Measurements from ENCODE around the gene TEAD1. TPM values are rescaled to one million over a fixed set of nuclear protein-coding genes. Genes with fewer than 3 reads are reported as not detected.

The TEAD1 gene
- total RNA-seq, 2 experiments from 2014 or later, result 0.11 TPM; not detected in 1

DNA sequence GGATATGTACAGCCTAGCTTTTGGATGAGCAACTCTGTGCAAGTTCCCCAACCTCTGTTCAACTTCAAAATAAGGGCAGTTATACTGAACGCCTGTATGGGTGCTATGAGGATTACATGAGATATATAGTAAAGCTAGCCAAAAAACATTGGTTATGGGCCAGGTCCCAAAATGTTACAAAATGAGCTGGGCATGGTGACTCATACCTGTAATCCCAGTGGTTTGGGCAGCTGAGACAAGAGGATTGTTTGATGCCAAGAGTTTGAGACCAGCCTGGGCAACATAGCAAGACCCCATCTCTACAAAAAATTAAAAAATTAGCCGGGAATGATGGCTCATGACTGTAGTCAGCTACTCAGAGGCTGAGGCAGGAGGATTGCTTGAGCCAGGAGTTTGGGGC lies 118.4 kb downstream of the TEAD1 start:
- H3K4me3 Mint-ChIP-seq, result no peak overlapping the region
- no peak for ATAC-seq (ENCODE audit: poor library complexity)
- POLR2A ChIA-PET, result no interaction called here

DNA sequence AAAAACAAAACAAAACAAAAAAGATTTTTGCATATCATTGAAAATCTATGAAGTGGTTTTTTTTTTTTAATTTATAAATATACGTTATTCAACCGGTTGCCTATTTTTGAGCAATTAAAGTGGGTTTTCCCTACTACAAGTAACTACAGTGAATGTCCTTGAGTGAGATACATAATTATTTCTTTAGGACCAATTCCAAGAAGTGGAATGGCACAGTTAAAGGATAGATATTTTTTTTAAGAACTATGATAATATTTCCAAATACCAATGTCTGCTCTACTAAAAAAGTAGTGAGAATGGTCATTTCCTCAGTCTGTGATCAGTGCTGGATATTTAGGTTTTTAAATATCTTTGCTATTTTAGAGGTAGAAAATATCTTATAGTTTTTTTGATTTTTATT lies 118.8 kb downstream of the TEAD1 start:
- Mint-ChIP-seq H3K4me1 (ENCODE audit: low read depth) (no peaks in the 10 kb centered on the region), H3K27ac (no peak overlapping the region), H3K36me3 (ENCODE audit: low read depth) (no peaks in the 10 kb centered on the region), H3K9me3 (no peaks in the 10 kb centered on the region), H3K27me3 (peaks cover 17% of the 10 kb centered on the region), H3K4me3 (no peak overlapping the region)
- DNase-seq (no peak), ATAC-seq (ENCODE audit: poor library complexity) (no peak)
- Histone ChIP-seq H3K4me3 (ENCODE audit: low read length) (no peak overlapping the region), H3K36me3 (ENCODE audit: insufficient read depth, low read length) (no peaks in the 10 kb centered on the region), H3K9me3 (ENCODE audit: control insufficient read depth in 1 of 2, insufficient read depth in 1 of 2, low read length in 2 of 2) (no peaks in the 10 kb centered on the region), H3K4me1 (ENCODE audit: insufficient read depth, low read length) (no peaks in the 10 kb centered on the region), H3K27ac (ENCODE audit: low read depth in 1 of 2, low read length in 2 of 2) (no peak overlapping the region), H3K27me3 (ENCODE audit: control insufficient read depth in 1 of 2, insufficient read depth in 2 of 2, low read length in 2 of 2) (peaks cover 0 to 2% of the 10 kb centered on the region in 2 experiments)
- ChIA-PET POLR2A (no interaction called here), CTCF (no interaction called here)
- TF ChIP-seq, protein P1, sequence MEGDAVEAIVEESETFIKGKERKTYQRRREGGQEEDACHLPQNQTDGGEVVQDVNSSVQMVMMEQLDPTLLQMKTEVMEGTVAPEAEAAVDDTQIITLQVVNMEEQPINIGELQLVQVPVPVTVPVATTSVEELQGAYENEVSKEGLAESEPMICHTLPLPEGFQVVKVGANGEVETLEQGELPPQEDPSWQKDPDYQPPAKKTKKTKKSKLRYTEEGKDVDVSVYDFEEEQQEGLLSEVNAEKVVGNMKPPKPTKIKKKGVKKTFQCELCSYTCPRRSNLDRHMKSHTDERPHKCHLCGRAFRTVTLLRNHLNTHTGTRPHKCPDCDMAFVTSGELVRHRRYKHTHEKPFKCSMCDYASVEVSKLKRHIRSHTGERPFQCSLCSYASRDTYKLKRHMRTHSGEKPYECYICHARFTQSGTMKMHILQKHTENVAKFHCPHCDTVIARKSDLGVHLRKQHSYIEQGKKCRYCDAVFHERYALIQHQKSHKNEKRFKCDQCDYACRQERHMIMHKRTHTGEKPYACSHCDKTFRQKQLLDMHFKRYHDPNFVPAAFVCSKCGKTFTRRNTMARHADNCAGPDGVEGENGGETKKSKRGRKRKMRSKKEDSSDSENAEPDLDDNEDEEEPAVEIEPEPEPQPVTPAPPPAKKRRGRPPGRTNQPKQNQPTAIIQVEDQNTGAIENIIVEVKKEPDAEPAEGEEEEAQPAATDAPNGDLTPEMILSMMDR (IDR thresholded peaks at IDR 0.05), result no peak
- intact Hi-C loops (cut with DNase I, micrococcal nuclease), result no loop called here

More for the DNA sequence above, 118.4 kb downstream of the TEAD1 start:
- intact Hi-C loops (cut with DNase I, micrococcal nuclease), result no loop called here
- no peak for DNase-seq
- CTCF ChIA-PET, result no interaction called here
- H3K9me3 ChIP-seq (ENCODE audit: control insufficient read depth in 1 of 2, insufficient read depth in 1 of 2, low read length in 2 of 2), result no peaks in the 10 kb centered on the region
- H3K4me1 Mint-ChIP-seq (ENCODE audit: low read depth), result no peaks in the 10 kb centered on the region
- H3K27ac ChIP-seq (ENCODE audit: low read depth in 1 of 2, low read length in 2 of 2), result no peak overlapping the region
- peaks cover 0 to 2% of the 10 kb centered on the region in 2 experiments for H3K27me3 ChIP-seq (ENCODE audit: control insufficient read depth in 1 of 2, insufficient read depth in 2 of 2, low read length in 2 of 2)
- H3K36me3 Mint-ChIP-seq (ENCODE audit: low read depth), result no peaks in the 10 kb centered on the region
- no peaks in the 10 kb centered on the region for H3K36me3 ChIP-seq (ENCODE audit: insufficient read depth, low read length)
- H3K27me3 Mint-ChIP-seq, result peaks cover 13% of the 10 kb centered on the region
- no peaks in the 10 kb centered on the region for H3K9me3 Mint-ChIP-seq
- no peak overlapping the region for H3K27ac Mint-ChIP-seq
- no peak overlapping the region for H3K4me3 ChIP-seq (ENCODE audit: low read length)
- H3K4me1 ChIP-seq (ENCODE audit: insufficient read depth, low read length), result no peaks in the 10 kb centered on the region
- TF ChIP-seq, protein P1 (IDR thresholded peaks at IDR 0.05), result no peak

GRCh38 chr11:12793506-12793905 lies 119.3 kb downstream of the TEAD1 start:
- ChIA-PET POLR2A (no interaction called here), CTCF (no interaction called here)
- no peak overlapping the region for H3K27ac Mint-ChIP-seq
- no peaks in the 10 kb centered on the region for H3K4me1 ChIP-seq (ENCODE audit: insufficient read depth, low read length)
- no peaks in the 10 kb centered on the region for H3K9me3 Mint-ChIP-seq
- no peaks in the 10 kb centered on the region for H3K36me3 Mint-ChIP-seq (ENCODE audit: low read depth)
- no peak overlapping the region for H3K4me3 ChIP-seq (ENCODE audit: low read length)
- no peak overlapping the region for H3K4me3 Mint-ChIP-seq
- intact Hi-C loops (cut with DNase I, micrococcal nuclease), result no loop called here
- H3K9me3 ChIP-seq (ENCODE audit: control insufficient read depth in 1 of 2, insufficient read depth in 1 of 2, low read length in 2 of 2), result no peaks in the 10 kb centered on the region
- DNase-seq (no peak), ATAC-seq (ENCODE audit: poor library complexity) (no peak)
- H3K27me3 Mint-ChIP-seq, result peaks cover 22% of the 10 kb centered on the region
- peaks cover under 1 to 2% of the 10 kb centered on the region in 2 experiments for H3K27me3 ChIP-seq (ENCODE audit: control insufficient read depth in 1 of 2, insufficient read depth in 2 of 2, low read length in 2 of 2)
- H3K36me3 ChIP-seq (ENCODE audit: insufficient read depth, low read length), result no peaks in the 10 kb centered on the region
- H3K4me1 Mint-ChIP-seq (ENCODE audit: low read depth), result no peaks in the 10 kb centered on the region
- H3K27ac ChIP-seq (ENCODE audit: low read depth in 1 of 2, low read length in 2 of 2), result no peak overlapping the region
- TF ChIP-seq, protein P1 (IDR thresholded peaks at IDR 0.05), result no peak
